H1 (cell line): ENCODE measurements around the gene RNGTT. TPM values are rescaled to one million over a fixed set of nuclear protein-coding genes. Genes with fewer than 3 reads are reported as not detected.

Experiments
- CTCF ChIA-PET: fragments of 300-600 bp; sonication (Branson Sonifier 250); formaldehyde crosslinking; loops from one replicate; lab custom pipeline; 2021; ENCODE audit not compliant: partially characterized antibody; lab: Charles Lee
- POLR2A ChIA-PET: fragments of 300-600 bp; sonication (Branson Sonifier 250); formaldehyde crosslinking; loops from one replicate; lab custom pipeline; 2021; ENCODE audit warnings: inconsistent platforms; ENCODE audit not compliant: partially characterized antibody; lab: Charles Lee
- DNase-seq, 2 experiments: peaks; one replicate each; pipeline versions ENCODE4 v3.0.0 to v3.0.0-alpha.2; 2010 to 2022; ENCODE audit warnings: low spot score in 2 of 2, low read depth in 1 of 2, mixed read lengths in 1 of 2
- FAIRE-seq: peaks from 2 replicates; lab custom pipeline; 2011; peaks lifted over from hg19 to GRCh38; lab: Jason Lieb, UNC
- H2AFZ ChIP-seq: 2 replicates; pipeline ENCODE4 v1.8.1; 2012; ENCODE audit warnings: low read length, inconsistent platforms
- H2AK5ac ChIP-seq: 2 replicates; pipeline ENCODE4 v1.6.1; 2013; ENCODE audit warnings: low read depth, low read length
- H2BK120ac ChIP-seq: replicated peaks from 2 replicates; pipeline ENCODE3; 2013; ENCODE audit warnings: low read depth, low read length, inconsistent platforms
- H2BK12ac ChIP-seq: 2 replicates; pipeline ENCODE4 v1.6.1; 2013; ENCODE audit warnings: low read depth, low read length
- H2BK15ac ChIP-seq: 2 replicates; pipeline ENCODE4 v1.6.1; 2013; ENCODE audit warnings: low read length
- H2BK20ac ChIP-seq: 2 replicates; pipeline ENCODE4 v1.6.1; 2013; ENCODE audit warnings: low read length
- H2BK5ac ChIP-seq: 2 replicates; pipeline ENCODE4 v1.6.1; 2013; ENCODE audit warnings: low read depth, low read length
- H3K14ac ChIP-seq: 2 replicates; pipeline ENCODE4 v1.6.1; 2013; ENCODE audit warnings: inconsistent platforms; ENCODE audit not compliant: insufficient read length
- H3K18ac ChIP-seq: 2 replicates; pipeline ENCODE4 v1.6.1; 2013; ENCODE audit warnings: low read length; ENCODE audit errors: extremely low read depth
- H3K23ac ChIP-seq: 2 replicates; pipeline ENCODE4 v1.6.1; 2013; ENCODE audit warnings: inconsistent platforms; ENCODE audit not compliant: insufficient read length
- H3K23me2 ChIP-seq: 2 replicates; pipeline ENCODE4 v1.6.1; 2013; ENCODE audit warnings: low read depth, low read length
- H3K27ac ChIP-seq: 2 replicates; pipeline ENCODE4 v1.6.1; 2011; ENCODE audit warnings: low read depth, low read length, inconsistent platforms
- H3K27me3 ChIP-seq, 4 experiments: replicated peaks in 1 of 4; 1 replicate in 1 of 4; 2 replicates in 3 of 4; pipeline versions ENCODE4 v1.6.1 to v1.8.1; 2011 to 2013; ENCODE audit warnings: low read length in 3 of 4, mild to moderate bottlenecking in 3 of 4, inconsistent platforms in 2 of 4, mixed read lengths in 2 of 4, moderate library complexity in 1 of 4; ENCODE audit not compliant: control insufficient read depth in 3 of 4, insufficient read depth in 3 of 4; ENCODE audit errors: extremely low read depth in 1 of 4
- H3K36me3 ChIP-seq, 4 experiments: 2 replicates each; pipeline versions ENCODE4 v1.6.1 to v1.8.1; 2011 to 2013; ENCODE audit warnings: mild to moderate bottlenecking in 4 of 4, low read length in 3 of 4, moderate library complexity in 2 of 4, control low read depth in 1 of 4, inconsistent platforms in 1 of 4; ENCODE audit not compliant: insufficient read depth in 4 of 4, control insufficient read depth in 2 of 4
- H3K4ac ChIP-seq: replicated peaks from 2 replicates; pipeline ENCODE3; 2013; ENCODE audit warnings: low read length, low read depth, mixed read lengths, inconsistent platforms; ENCODE audit not compliant: insufficient read length
- H3K4me1 ChIP-seq, 4 experiments: replicated peaks in 1 of 4; 1 replicate in 1 of 4; 2 replicates in 3 of 4; pipeline versions ENCODE4 v1.6.1 to v1.8.1; 2011 to 2013; ENCODE audit warnings: low read length in 3 of 4, inconsistent platforms in 2 of 4, mixed read lengths in 1 of 4; ENCODE audit not compliant: insufficient read depth in 4 of 4, control insufficient read depth in 3 of 4
- H3K4me2 ChIP-seq, 2 experiments: 2 replicates each; pipeline versions ENCODE4 v1.6.1 to v1.8.1; 2011 to 2013; ENCODE audit warnings: low read depth in 2 of 2, low read length in 2 of 2, control low read depth in 1 of 2, inconsistent platforms in 1 of 2, mild to moderate bottlenecking in 1 of 2; ENCODE audit not compliant: insufficient read depth in 1 of 2
- H3K4me3 ChIP-seq, 4 experiments: fragments of 200-600, 300-600 bp in 1 of 4; sonication (generic), shearing (Covaris generic), sonication (Bioruptor Twin) in 1 of 4; 2 replicates each; pipeline versions ENCODE4 v1.5.1 to v1.8.1; 2011 to 2016; ENCODE audit warnings: low read length in 4 of 4, low read depth in 3 of 4, control low read depth in 2 of 4, inconsistent platforms in 2 of 4, mild to moderate bottlenecking in 2 of 4, mixed read lengths in 1 of 4, moderate library complexity in 1 of 4; ENCODE audit not compliant: insufficient read depth in 2 of 4; ENCODE audit errors: extremely low read depth in 1 of 4
- H3K56ac ChIP-seq: replicated peaks from 2 replicates; pipeline ENCODE3; 2013; ENCODE audit warnings: low read depth, mild to moderate bottlenecking, mixed read lengths, low read length, inconsistent platforms; ENCODE audit not compliant: insufficient read length
- H3K79me1 ChIP-seq: 2 replicates; pipeline ENCODE4 v1.6.1; 2013; ENCODE audit warnings: low read depth, low read length, control low read depth
- H3K79me2 ChIP-seq, 2 experiments: 2 replicates each; pipeline versions ENCODE4 v1.6.1 to v1.8.1; 2012 to 2013; ENCODE audit warnings: low read length in 2 of 2, mild to moderate bottlenecking in 2 of 2, inconsistent platforms in 1 of 2; ENCODE audit not compliant: insufficient read depth in 2 of 2, control insufficient read depth in 1 of 2
- H3K9ac ChIP-seq, 4 experiments: replicated peaks in 1 of 4; 1 replicate in 1 of 4; 2 replicates in 3 of 4; pipeline versions ENCODE4 v1.6.1 to v1.8.1; 2011 to 2013; ENCODE audit warnings: low read depth in 3 of 4, low read length in 3 of 4, control low read depth in 2 of 4, mild to moderate bottlenecking in 2 of 4, moderate library complexity in 2 of 4, inconsistent platforms in 1 of 4; ENCODE audit errors: extremely low read depth in 1 of 4
- H3K9me3 ChIP-seq, 2 experiments: 2 replicates each; pipeline versions ENCODE4 v1.6.1 to v1.8.1; 2012 to 2013; ENCODE audit warnings: mild to moderate bottlenecking in 2 of 2, moderate library complexity in 2 of 2, control low read depth in 1 of 2, inconsistent platforms in 1 of 2, low read depth in 1 of 2, low read length in 1 of 2, mixed read lengths in 1 of 2; ENCODE audit not compliant: insufficient read depth in 2 of 2
- H4K20me1 ChIP-seq, 2 experiments: replicated peaks in 1 of 2; 2 replicates each; pipeline versions ENCODE3 to v1.8.1; 2011 to 2013; ENCODE audit warnings: inconsistent platforms in 2 of 2, low read length in 2 of 2, mild to moderate bottlenecking in 1 of 2; ENCODE audit not compliant: insufficient read depth in 2 of 2, control insufficient read depth in 1 of 2
- H4K5ac ChIP-seq: 2 replicates; pipeline ENCODE4 v1.6.1; 2013; ENCODE audit warnings: low read length, low read depth, mixed read lengths, inconsistent platforms; ENCODE audit not compliant: insufficient read length
- H4K8ac ChIP-seq: 2 replicates; pipeline ENCODE4 v1.8.0; 2013; ENCODE audit warnings: mild to moderate bottlenecking, moderate library complexity, low read length, inconsistent platforms; ENCODE audit not compliant: insufficient read depth; ENCODE audit errors: extremely low read depth
- H4K91ac ChIP-seq: replicated peaks from 2 replicates; pipeline ENCODE3; 2013; ENCODE audit warnings: low read length, mixed read lengths, inconsistent platforms; ENCODE audit not compliant: insufficient read length
- CREB1 ChIP-seq: IDR thresholded peaks from 2 replicates; pipeline ENCODE4 v1.6.1; 2012; ENCODE audit warnings: inconsistent platforms
- EZH2 ChIP-seq: fragments of 200-600 bp; sonication (generic); IDR thresholded peaks from 2 replicates; pipeline ENCODE4 v1.7.1; 2012; ENCODE audit warnings: low read depth, mild to moderate bottlenecking, moderate library complexity, low read length, inconsistent platforms; ENCODE audit not compliant: severe bottlenecking
- KDM5A ChIP-seq: fragments of 200-600 bp; IDR thresholded peaks from 2 replicates; pipeline ENCODE4 v1.7.1; 2012; ENCODE audit warnings: mild to moderate bottlenecking, low read length, inconsistent platforms, mixed read lengths
- MAFK ChIP-seq: IDR thresholded peaks from 2 replicates; pipeline ENCODE4 v1.6.1; 2012; ENCODE audit warnings: low read depth, mild to moderate bottlenecking, improper control_type of control experiment, low read length
- SIRT6 ChIP-seq: IDR thresholded peaks from one replicate; pipeline ENCODE4 v1.7.1; 2012; ENCODE audit warnings: low read length, inconsistent platforms
- SP2 ChIP-seq: IDR thresholded peaks from 2 replicates; pipeline ENCODE4 v1.6.1; 2012; ENCODE audit warnings: mild to moderate bottlenecking, low read length, inconsistent platforms
- SRF ChIP-seq: IDR thresholded peaks from 2 replicates; pipeline ENCODE4 v1.6.1; 2011; ENCODE audit warnings: mild to moderate bottlenecking, low read depth, low read length, moderate library complexity
- TEAD4 ChIP-seq: IDR thresholded peaks from 2 replicates; pipeline ENCODE4 v1.6.1; 2012; ENCODE audit warnings: low read depth, low read length, inconsistent platforms, mixed read lengths
- WGBS, 2 experiments: shearing (Covaris generic) in 1 of 2; methylation state at CpG; one replicate each; pipeline versions ENCODE4 v1.1.6 to v1.1.7; 2013 to 2015; ENCODE audit warnings: low lambda C conversion rate in 2 of 2, mixed read lengths in 2 of 2, inconsistent platforms in 1 of 2, low coverage in 1 of 2, missing lambda C conversion rate in 1 of 2; ENCODE audit not compliant: insufficient replicate concordance in 2 of 2, insufficient coverage in 1 of 2, insufficient read length in 1 of 2; ENCODE audit errors: extremely low coverage in 1 of 2, missing lambda C conversion rate in 1 of 2; 5-methylcytosine and 5-hydroxymethylcytosine counted together
- polyA plus RNA-seq, 7 experiments: library from polyadenylated mRNA; depleted of rRNA in 3 of 7; stranded (reverse) in 5 of 7; unstranded in 2 of 7; fragments of >200 nt in 5 of 7; fragments of 200-250 nt in 2 of 7; gene quantifications; 1 replicate in 5 of 7; 2 replicates in 1 of 7; 4 replicates in 1 of 7; pipeline versions ENCODE4 v1.2.1 to v1.2.3, GENCODE V29; 2011 to 2013; ENCODE audit warnings: missing spikeins in 2 of 7, mixed read lengths in 2 of 7
- total RNA-seq: library from RNA; stranded (reverse); fragmentation: NEBNext Ultra II Directional; extraction: Animal tissue kit (Norgen Biotek cat#: 25700); gene quantifications from 2 replicates; pipeline ENCODE4 v1.2.1, GENCODE V29; 2021
- TF ChIP-seq, protein P1 (sequence below), 3 experiments: IDR thresholded peaks; 1 replicate in 2 of 3; 2 replicates in 1 of 3; pipeline versions ENCODE4 v1.5.1 to v1.6.1; 2011; ENCODE audit warnings: low read length in 3 of 3, mild to moderate bottlenecking in 3 of 3, inconsistent platforms in 2 of 3, low read depth in 1 of 3, moderate library complexity in 1 of 3; ENCODE audit not compliant: insufficient read depth in 1 of 3; ENCODE audit errors: control extremely low read depth in 1 of 3

The RNGTT gene
- total and polyA plus RNA-seq, 2 of the 8 experiments (the other 6 are each of a cell fraction or from before 2014, with no cell fraction given) = 3.6 to 21.2 TPM

DNA sequence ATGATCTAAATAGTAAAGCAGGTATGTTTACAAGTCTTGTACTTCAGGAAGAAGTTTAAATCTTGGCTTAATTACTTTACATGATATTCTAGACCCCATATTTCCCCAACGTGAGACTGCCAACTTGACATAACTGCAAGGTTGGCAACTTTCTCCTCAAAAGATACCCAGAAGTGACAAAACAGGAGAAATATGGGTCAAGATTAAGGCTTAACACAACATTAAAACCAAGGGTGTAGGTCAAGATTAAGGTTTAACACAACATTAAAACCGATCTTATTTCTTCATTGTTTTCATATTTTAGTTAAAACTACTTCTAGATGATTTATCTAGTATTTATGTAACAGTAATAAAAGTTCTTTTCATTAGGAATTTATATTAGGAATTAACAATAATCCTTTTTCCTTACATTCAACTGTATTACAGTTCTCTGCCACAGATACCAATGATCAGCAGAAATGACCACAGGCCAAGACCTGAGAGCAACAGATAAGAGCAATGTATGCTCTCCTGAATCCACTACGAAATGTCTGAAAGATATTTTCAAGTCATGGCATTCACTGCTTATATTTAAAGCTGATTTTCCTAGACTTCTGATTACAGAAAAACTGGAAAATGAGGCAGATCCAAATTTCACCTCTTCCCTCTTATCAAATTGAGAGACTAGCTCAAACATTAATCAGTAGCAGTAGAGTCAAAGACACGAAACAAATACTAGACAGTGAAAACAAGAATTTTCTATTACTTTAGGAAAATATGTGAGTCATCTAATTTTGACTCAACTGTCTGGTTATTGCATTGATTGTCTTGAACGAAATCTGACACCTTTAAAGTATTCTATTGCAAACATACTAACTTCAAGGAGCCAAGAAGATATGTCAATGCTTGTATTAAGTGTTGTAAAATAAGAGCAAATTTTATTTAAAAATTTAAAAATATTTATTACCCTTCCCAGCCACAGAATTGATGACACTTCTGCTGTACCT lies 72.3 kb downstream of the RNGTT start:
- Histone ChIP-seq H2BK5ac (no peak overlapping the region), H3K4me1 (peaks cover 0 to 2% (median 0%) of the 10 kb centered on the region in 4 experiments; a peak in 1 of 7 replicates), H3K23ac (no peak overlapping the region), H4K91ac (no peak overlapping the region), H2BK120ac (no peak overlapping the region), H3K18ac (no peak overlapping the region), H2BK20ac (no peak overlapping the region), H3K4me3 (no peak overlapping the region), H3K56ac (no peak overlapping the region), H3K4me2 (no peak overlapping the region), H3K14ac (no peak overlapping the region), H4K8ac (no peak overlapping the region), H3K36me3 (peaks cover 0 to 13% (median 5%) of the 10 kb centered on the region in 4 experiments; a peak in 3 of 8 replicates), H3K79me2 (no peaks in the 10 kb centered on the region), H2BK15ac (no peak overlapping the region), H3K23me2 (no peaks in the 10 kb centered on the region), H2AFZ (no peak overlapping the region), H2AK5ac (no peak overlapping the region), H2BK12ac (no peak overlapping the region), H3K9me3 (no peaks in the 10 kb centered on the region; a peak in 1 of 4 replicates), H4K5ac (no peak overlapping the region), H3K4ac (no peak overlapping the region), H3K27ac (no peak overlapping the region), H3K79me1 (no peaks in the 10 kb centered on the region), H3K9ac (no peak overlapping the region), H3K27me3 (no peaks in the 10 kb centered on the region), H4K20me1 (no peaks in the 10 kb centered on the region)
- ChIA-PET CTCF (interaction anchor here (0.8 to 2.1 kb wide), 2 partner anchors 8 to 9 kb away, joined by 3 to 9 read pairs; no protein-coding TSS in a partner anchor), POLR2A (interaction anchor here (0.6 kb wide), 1 partner anchor 143 kb away, joined by 3 read pairs; no protein-coding TSS in a partner anchor)
- no peak for DNase-seq
- no peak for FAIRE-seq
- WGBS, 2 experiments = 83% methylated on average over 5 of the region's 5 CpGs; no CpG with 5 or more reads in 1 of the 2 experiments
- TF ChIP-seq SRF = no peak
- TF ChIP-seq SP2 = no peak
- no peak for TF ChIP-seq SIRT6
- TF ChIP-seq MAFK = no peak
- TF ChIP-seq KDM5A = no peak
- no peak for TF ChIP-seq CREB1
- TF ChIP-seq, protein P1, sequence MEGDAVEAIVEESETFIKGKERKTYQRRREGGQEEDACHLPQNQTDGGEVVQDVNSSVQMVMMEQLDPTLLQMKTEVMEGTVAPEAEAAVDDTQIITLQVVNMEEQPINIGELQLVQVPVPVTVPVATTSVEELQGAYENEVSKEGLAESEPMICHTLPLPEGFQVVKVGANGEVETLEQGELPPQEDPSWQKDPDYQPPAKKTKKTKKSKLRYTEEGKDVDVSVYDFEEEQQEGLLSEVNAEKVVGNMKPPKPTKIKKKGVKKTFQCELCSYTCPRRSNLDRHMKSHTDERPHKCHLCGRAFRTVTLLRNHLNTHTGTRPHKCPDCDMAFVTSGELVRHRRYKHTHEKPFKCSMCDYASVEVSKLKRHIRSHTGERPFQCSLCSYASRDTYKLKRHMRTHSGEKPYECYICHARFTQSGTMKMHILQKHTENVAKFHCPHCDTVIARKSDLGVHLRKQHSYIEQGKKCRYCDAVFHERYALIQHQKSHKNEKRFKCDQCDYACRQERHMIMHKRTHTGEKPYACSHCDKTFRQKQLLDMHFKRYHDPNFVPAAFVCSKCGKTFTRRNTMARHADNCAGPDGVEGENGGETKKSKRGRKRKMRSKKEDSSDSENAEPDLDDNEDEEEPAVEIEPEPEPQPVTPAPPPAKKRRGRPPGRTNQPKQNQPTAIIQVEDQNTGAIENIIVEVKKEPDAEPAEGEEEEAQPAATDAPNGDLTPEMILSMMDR (IDR thresholded peaks at IDR 0.05; ENCODE audit: control extremely low read depth in 1 of 3, insufficient read depth in 1 of 3, low read depth in 1 of 3, low read length in 3 of 3) = no peak
- no peak for TF ChIP-seq TEAD4
- TF ChIP-seq EZH2 = no peak
